Uterus (tissue), 4 donors: ENCODE results near the gene SHMT1. TPM values are rescaled to one million over a fixed set of nuclear protein-coding genes. Genes with fewer than 3 reads are reported as not detected.

ENCODE experiments used
- DNase-seq, 2 donors: peaks; one replicate each; pipeline ENCODE4 v3.0.0-alpha.2; 2019 to 2020
- H3K27ac ChIP-seq, 2 donors: fragments of 200-600 bp; sonication (generic); 1 replicate in 1 of 2; 2 replicates in 1 of 2; pipeline ENCODE4 v1.5.1; 2016 to 2018
- H3K27me3 ChIP-seq, 2 donors: fragments of 200-600 bp; sonication (generic); one replicate each; pipeline ENCODE4 v1.5.1; 2018 to 2019; ENCODE audit warnings: control low read depth in 1 of 2
- H3K36me3 ChIP-seq, 2 donors: fragments of 200-600 bp; sonication (generic); one replicate each; pipeline ENCODE4 v1.5.1; 2019; ENCODE audit warnings: control low read depth in 1 of 2
- H3K4me1 ChIP-seq, 2 donors: fragments of 200-600 bp; sonication (generic); one replicate each; pipeline ENCODE4 v1.5.1; 2018 to 2019; ENCODE audit warnings: control low read depth in 1 of 2
- H3K4me3 ChIP-seq, 2 donors: fragments of 200-600 bp; sonication (generic); 1 replicate in 1 of 2; 2 replicates in 1 of 2; pipeline ENCODE4 v1.5.1; 2018 to 2019; ENCODE audit warnings: mild to moderate bottlenecking in 1 of 2
- H3K9me3 ChIP-seq, 2 donors: fragments of 200-600 bp; sonication (generic); one replicate each; pipeline ENCODE4 v1.5.1; 2019; ENCODE audit warnings: control low read depth in 1 of 2
- POLR2A ChIP-seq, 2 donors: fragments of 450-650 bp; IDR thresholded peaks; one replicate each; pipeline ENCODE4 v1.6.1; 2016; ENCODE audit warnings: antibody characterized with exemption in 2 of 2, mild to moderate bottlenecking in 1 of 2, moderate library complexity in 1 of 2
- intact Hi-C: fragments of 100-400 bp; cut with DNase I; formaldehyde crosslinking; loops from one replicate; pipeline ENCODE4 v1.15.1; 2023; ENCODE audit warnings: low total_unique reads
- total RNA-seq, 4 donors: library from RNA; depleted of rRNA in 3 of 4; stranded (reverse); fragments of >200 nt in 3 of 4; gene quantifications; one replicate each; pipeline versions ENCODE4 v1.1.0 to v1.2.4, GENCODE V29; 2014 to 2023
- TF ChIP-seq, protein P1 (sequence below), 4 experiments: fragments of 200-600 bp in 2 of 4; fragments of 450-650 bp in 2 of 4; sonication (generic) in 2 of 4; IDR thresholded peaks; one replicate each; pipeline ENCODE4 v1.5.1; 2016 to 2019; ENCODE audit warnings: antibody characterized with exemption in 4 of 4, mild to moderate bottlenecking in 2 of 4, moderate library complexity in 1 of 4
- donor health status: DM: yes; HTN: yes; CAD: no.

The SHMT1 gene
- total RNA-seq, 4 donors from 2014 or later = 10.9 to 35.9 (median 31.5) TPM

DNA sequence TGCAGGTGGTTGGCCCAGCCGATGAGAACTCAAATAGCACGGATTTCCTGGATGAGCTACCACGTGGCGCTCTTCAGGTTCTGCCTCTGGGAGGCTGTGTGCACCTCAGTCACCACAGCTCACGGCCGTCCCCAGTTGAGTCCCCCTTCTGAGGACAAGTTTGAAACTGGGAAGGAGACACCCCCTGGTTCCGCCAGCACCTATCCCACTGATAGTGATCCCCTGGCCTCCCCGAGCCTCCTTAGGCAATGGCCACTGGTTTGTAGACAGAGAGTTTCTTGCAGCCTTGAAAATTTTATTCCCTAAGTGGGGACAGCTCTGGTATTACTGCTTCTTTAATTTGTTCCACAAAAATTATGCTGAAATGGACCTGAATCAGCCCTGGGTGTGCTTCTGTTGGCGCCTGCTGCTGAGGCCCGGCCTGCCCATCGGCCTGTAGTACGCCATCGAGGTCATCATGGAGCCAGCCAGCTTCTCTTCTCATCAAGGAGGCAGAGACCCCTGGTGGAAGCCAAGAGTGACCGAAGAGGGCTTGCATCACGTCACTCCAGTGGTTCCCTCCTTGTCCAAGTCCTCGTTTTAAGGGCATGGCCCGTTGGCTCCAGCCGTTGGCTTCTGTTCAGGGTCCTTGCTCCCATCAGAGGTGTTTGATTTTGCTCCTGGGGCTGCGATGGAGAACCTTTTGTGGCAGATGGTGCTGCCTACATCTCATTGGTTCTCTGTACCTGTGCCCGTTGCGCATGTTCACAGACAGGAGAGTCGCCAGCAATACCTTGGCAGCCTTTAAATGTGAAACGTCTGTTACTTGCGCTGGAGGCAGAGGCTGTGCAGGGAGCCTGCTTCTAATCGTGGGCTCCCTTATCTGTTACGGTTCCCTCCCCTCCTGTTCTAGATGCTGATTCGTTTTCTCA, 39.0 kb downstream of the SHMT1 start:
- Histone ChIP-seq H3K27ac (no peak overlapping the region), H3K9me3 (no peaks in the 10 kb centered on the region), H3K4me3 (no peak overlapping the region), H3K36me3 (no peaks in the 10 kb centered on the region), H3K4me1 (peaks cover 0 to 8% of the 10 kb centered on the region in 2 donors), H3K27me3 (no peaks in the 10 kb centered on the region)
- no peak for DNase-seq
- TF ChIP-seq, protein P1, sequence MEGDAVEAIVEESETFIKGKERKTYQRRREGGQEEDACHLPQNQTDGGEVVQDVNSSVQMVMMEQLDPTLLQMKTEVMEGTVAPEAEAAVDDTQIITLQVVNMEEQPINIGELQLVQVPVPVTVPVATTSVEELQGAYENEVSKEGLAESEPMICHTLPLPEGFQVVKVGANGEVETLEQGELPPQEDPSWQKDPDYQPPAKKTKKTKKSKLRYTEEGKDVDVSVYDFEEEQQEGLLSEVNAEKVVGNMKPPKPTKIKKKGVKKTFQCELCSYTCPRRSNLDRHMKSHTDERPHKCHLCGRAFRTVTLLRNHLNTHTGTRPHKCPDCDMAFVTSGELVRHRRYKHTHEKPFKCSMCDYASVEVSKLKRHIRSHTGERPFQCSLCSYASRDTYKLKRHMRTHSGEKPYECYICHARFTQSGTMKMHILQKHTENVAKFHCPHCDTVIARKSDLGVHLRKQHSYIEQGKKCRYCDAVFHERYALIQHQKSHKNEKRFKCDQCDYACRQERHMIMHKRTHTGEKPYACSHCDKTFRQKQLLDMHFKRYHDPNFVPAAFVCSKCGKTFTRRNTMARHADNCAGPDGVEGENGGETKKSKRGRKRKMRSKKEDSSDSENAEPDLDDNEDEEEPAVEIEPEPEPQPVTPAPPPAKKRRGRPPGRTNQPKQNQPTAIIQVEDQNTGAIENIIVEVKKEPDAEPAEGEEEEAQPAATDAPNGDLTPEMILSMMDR (IDR thresholded peaks at IDR 0.05) = no peak
- no peak for TF ChIP-seq POLR2A (IDR thresholded peaks at IDR 0.05)
- intact Hi-C loops = no loop called here

DNA sequence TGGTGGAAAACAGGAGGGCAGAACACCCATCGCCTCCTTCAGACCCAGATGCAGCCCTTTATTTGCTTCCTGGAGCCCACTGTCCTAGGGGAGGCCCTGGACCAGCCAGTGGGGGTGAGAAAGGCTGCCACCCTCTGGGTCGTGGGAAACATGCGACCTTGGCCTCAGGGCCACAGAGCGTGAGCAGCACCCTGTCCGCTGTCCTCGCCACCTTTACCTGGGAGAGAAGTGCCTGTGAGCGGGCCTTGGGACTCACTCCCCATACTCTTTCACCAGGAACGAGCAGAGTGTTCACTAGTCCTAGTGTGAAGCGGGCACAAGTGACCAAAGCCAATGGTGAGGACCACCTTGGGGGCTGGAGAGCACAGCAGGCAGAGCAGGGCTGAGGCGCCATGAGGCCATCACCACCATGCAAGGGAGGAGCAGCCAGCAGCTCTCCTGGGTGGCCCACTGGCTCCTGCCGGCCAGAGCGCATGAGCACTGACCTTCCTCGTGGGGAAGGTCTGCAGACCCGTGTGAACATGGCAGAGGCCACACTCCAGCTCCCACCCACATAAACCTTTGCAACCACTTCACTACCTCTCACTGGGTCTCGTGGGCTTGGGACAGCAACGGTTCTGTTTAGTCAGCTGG, 39.7 kb downstream of the SHMT1 start:
- Histone ChIP-seq H3K36me3 (no peaks in the 10 kb centered on the region), H3K27me3 (no peaks in the 10 kb centered on the region), H3K9me3 (no peaks in the 10 kb centered on the region), H3K27ac (no peak overlapping the region), H3K4me3 (no peak overlapping the region), H3K4me1 (peaks cover 3 to 15% of the 10 kb centered on the region in 2 donors)
- TF ChIP-seq POLR2A (IDR thresholded peaks at IDR 0.05) = no peak
- TF ChIP-seq, protein P1 (IDR thresholded peaks at IDR 0.05) = no peak
- intact Hi-C loops = no loop called here
- DNase-seq = no peak

DNA sequence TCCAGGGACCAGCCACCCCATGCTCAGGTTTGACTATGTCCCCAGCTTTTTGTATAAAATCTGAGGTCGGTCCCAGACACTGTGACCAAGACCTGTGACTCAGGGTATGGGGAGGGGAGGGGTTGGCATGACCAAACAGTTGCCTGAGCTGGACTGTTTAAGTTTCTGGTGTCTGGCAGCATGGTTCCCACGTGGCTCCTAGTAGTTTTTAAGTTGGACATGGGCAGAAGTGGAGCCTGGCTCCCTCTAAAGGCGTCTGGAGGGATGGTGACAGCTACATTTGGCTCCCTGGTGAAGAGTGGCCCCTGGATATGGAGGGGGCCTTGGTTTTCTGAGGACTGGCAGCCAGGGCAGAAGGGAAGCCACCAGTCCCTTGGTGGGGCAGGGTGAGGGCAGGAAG, 40.3 kb downstream of the SHMT1 start:
- no peak for TF ChIP-seq POLR2A (IDR thresholded peaks at IDR 0.05)
- TF ChIP-seq, protein P1 (IDR thresholded peaks at IDR 0.05) = no peak
- H3K27ac ChIP-seq = no peak overlapping the region
- peaks cover 9 to 19% of the 10 kb centered on the region in 2 donors for H3K4me1 ChIP-seq
- no peaks in the 10 kb centered on the region for H3K9me3 ChIP-seq
- H3K27me3 ChIP-seq = no peaks in the 10 kb centered on the region
- intact Hi-C loops = no loop called here
- no peak for DNase-seq
- no peak overlapping the region for H3K4me3 ChIP-seq
- H3K36me3 ChIP-seq = no peaks in the 10 kb centered on the region

DNA sequence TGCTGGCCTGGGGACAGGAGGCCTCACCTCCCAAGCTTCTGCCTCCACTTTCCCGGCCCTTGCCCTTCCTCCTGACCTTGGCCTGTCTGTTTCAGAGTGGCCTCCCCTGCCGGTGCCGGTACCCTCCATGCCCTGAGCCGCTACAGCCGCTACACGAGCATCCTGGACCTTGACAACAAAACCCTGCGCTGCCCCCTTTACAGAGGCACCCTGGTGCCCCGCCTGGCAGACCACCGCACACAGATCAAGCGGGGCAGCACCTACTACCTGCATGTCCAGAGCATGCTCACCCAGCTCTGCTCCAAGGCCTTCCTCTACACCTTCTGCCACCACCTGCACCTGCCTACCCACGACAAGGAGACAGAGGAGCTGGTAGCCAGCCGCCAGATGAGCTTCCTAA, 40.8 kb downstream of the SHMT1 start:
- Histone ChIP-seq H3K4me3 (no peak overlapping the region), H3K4me1 (peaks cover 14 to 24% of the 10 kb centered on the region in 2 donors), H3K27me3 (no peaks in the 10 kb centered on the region), H3K9me3 (no peaks in the 10 kb centered on the region), H3K27ac (no peak overlapping the region), H3K36me3 (no peaks in the 10 kb centered on the region)
- no peak for TF ChIP-seq POLR2A (IDR thresholded peaks at IDR 0.05)
- TF ChIP-seq, protein P1 (IDR thresholded peaks at IDR 0.05) = no peak
- no peak for DNase-seq
- intact Hi-C loops = no loop called here

DNA sequence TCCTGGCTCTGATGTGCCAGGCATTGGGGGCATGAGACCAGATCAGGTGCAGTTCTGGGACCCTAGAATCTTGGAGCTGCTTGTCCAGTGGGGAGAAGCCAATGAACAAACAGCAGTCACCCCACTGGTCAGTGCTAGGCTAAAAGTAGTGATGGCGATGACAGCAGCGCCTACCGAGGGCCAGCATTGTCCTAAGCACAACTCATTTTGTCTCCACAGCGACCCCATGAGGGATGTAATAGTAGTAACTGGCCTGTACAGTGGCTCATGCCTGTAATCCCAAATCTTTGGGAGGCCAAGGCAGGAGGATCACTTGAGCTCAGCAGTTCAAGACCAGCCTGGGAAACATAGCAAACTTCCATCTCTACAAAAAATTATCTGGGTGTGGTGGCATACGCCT, 42.0 kb downstream of the SHMT1 start:
- no peak for DNase-seq

More for the DNA sequence above, 42.0 kb downstream of the SHMT1 start:
- H3K4me3 ChIP-seq = no peak overlapping the region
- no peaks in the 10 kb centered on the region for H3K27me3 ChIP-seq
- no peaks in the 10 kb centered on the region for H3K9me3 ChIP-seq
- intact Hi-C loops = no loop called here
- peaks cover 18 to 32% of the 10 kb centered on the region in 2 donors for H3K4me1 ChIP-seq
- no peak for TF ChIP-seq POLR2A (IDR thresholded peaks at IDR 0.05)
- TF ChIP-seq, protein P1 (IDR thresholded peaks at IDR 0.05) = no peak
- H3K27ac ChIP-seq = no peak overlapping the region
- no peaks in the 10 kb centered on the region for H3K36me3 ChIP-seq
